Prostate gland (tissue), 2 donors: ENCODE data around the gene LMCD1. TPM values are rescaled to one million over a fixed set of nuclear protein-coding genes. Genes with fewer than 3 reads are reported as not detected.

Experiments
- DNase-seq: peaks from one replicate; pipeline ENCODE4 v3.0.0-alpha.2; 2019; ENCODE audit warnings: low spot score
- H3K27ac ChIP-seq, 2 donors: fragments of 200-600 bp; sonication (generic); 2 replicates each; pipeline ENCODE4 v1.5.1; 2017 to 2019
- H3K27me3 ChIP-seq: fragments of 200-600 bp; sonication (generic); replicated peaks from 2 replicates; pipeline ENCODE4 v1.5.1; 2019; ENCODE audit not compliant: insufficient read depth
- H3K36me3 ChIP-seq, 2 donors: fragments of 200-600 bp; sonication (generic); 1 replicate in 1 of 2; 2 replicates in 1 of 2; pipeline versions ENCODE4 v1.5.1 to v1.8.1; 2017 to 2019
- H3K4me1 ChIP-seq: fragments of 200-600 bp; sonication (generic); replicated peaks from 2 replicates; pipeline ENCODE4 v1.5.1; 2019
- H3K4me3 ChIP-seq, 2 donors: fragments of 200-600 bp; sonication (generic); 2 replicates each; pipeline ENCODE4 v1.5.1; 2017 to 2019
- H3K9me3 ChIP-seq: fragments of 200-600 bp; sonication (generic); 2 replicates; pipeline ENCODE4 v1.5.1; 2017
- POLR2A ChIP-seq: fragments of 450-650 bp; IDR thresholded peaks from one replicate; pipeline ENCODE4 v1.6.1; 2016; ENCODE audit warnings: antibody characterized with exemption, mild to moderate bottlenecking
- POLR2AphosphoS5 ChIP-seq: sonication (generic); formaldehyde crosslinking; IDR thresholded peaks from one replicate; pipeline ENCODE4 v1.6.1; 2017; ENCODE audit warnings: antibody characterized with exemption
- WGBS: methylation state at CpG from one replicate; pipeline ENCODE4 v1.1.5; 2018; 5-methylcytosine and 5-hydroxymethylcytosine counted together
- intact Hi-C: fragments of 100-400 bp; cut with DNase I; formaldehyde crosslinking; loops from one replicate; pipeline ENCODE4 v1.14.2; 2022
- total RNA-seq, 2 donors: library from RNA; depleted of rRNA; stranded (reverse); fragments of >200 nt; gene quantifications; one replicate each; pipeline ENCODE4 v1.1.0, GENCODE V29; 2016
- TF ChIP-seq, protein P1 (sequence below), 4 experiments: fragments of 200-600 bp in 2 of 4; fragments of 450-650 bp in 2 of 4; sonication (generic) in 2 of 4; IDR thresholded peaks; 1 replicate in 3 of 4; 2 replicates in 1 of 4; pipeline ENCODE4 v1.5.1; 2016 to 2019; ENCODE audit warnings: antibody characterized with exemption in 4 of 4, mild to moderate bottlenecking in 2 of 4, moderate library complexity in 2 of 4

The LMCD1 gene
- total RNA-seq, 2 donors from 2014 or later = 73.0 to 144 TPM

DNA sequence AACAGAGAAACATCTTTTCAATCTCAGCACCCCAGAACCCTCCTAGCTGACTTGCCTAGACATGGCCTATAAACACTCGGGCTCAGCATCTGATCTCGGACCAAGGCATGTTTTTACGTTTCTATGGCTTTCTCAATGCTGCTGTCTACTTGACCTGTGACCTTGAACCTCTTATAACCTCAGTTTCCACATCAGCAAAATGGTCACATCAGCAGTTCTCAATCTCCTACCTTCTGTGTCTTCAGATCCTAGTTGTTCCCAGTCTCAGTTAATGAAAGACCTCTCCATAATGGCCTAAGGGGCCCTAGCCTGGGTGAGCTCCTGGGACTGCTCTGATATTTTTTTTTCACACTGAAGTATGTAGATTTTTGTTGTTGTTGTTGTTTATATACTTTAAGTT is 103.4 kb downstream of the LMCD1 start:
- Histone ChIP-seq H3K4me1 (no peaks in the 10 kb centered on the region), H3K27me3 (no peaks in the 10 kb centered on the region), H3K27ac (no peak overlapping the region), H3K36me3 (no peaks in the 10 kb centered on the region), H3K4me3 (no peak overlapping the region), H3K9me3 (no peaks in the 10 kb centered on the region)
- 94% methylated on average over 3 of the region's 3 CpGs for WGBS
- no peak for DNase-seq
- intact Hi-C loops = loop anchor here (5.0 kb wide), 1 partner anchor 163 kb away; no protein-coding TSS in a partner anchor
- no peak for TF ChIP-seq POLR2AphosphoS5
- TF ChIP-seq POLR2A = no peak
- TF ChIP-seq, protein P1, sequence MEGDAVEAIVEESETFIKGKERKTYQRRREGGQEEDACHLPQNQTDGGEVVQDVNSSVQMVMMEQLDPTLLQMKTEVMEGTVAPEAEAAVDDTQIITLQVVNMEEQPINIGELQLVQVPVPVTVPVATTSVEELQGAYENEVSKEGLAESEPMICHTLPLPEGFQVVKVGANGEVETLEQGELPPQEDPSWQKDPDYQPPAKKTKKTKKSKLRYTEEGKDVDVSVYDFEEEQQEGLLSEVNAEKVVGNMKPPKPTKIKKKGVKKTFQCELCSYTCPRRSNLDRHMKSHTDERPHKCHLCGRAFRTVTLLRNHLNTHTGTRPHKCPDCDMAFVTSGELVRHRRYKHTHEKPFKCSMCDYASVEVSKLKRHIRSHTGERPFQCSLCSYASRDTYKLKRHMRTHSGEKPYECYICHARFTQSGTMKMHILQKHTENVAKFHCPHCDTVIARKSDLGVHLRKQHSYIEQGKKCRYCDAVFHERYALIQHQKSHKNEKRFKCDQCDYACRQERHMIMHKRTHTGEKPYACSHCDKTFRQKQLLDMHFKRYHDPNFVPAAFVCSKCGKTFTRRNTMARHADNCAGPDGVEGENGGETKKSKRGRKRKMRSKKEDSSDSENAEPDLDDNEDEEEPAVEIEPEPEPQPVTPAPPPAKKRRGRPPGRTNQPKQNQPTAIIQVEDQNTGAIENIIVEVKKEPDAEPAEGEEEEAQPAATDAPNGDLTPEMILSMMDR (IDR thresholded peaks at IDR 0.05) = no peak

DNA sequence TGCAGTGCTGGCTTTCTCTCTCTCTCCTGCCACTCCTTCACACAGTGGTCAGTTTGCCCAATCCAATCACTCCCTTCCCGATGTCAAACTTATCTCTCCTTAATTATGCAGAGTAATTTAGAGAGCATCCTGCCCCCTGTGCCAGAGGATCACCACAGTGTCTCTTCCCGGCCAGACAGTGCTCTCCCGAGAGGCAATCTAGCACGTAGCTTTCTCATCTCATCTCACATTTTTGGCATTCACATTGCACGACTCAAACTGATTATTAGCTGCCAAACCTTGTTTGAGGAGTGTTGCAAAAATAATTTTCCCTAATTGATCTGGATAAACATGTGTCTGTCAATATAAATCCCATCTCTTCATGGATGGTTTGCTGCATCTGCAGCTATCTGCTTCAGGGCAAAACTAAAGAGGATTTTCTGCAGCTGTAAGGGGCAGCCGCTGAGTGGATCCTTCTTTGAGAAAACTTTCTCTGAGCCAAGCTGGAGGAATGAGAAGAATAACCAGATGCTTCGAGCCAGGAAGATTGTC is 105.1 kb downstream of the LMCD1 start:
- Histone ChIP-seq H3K27me3 (no peaks in the 10 kb centered on the region), H3K4me3 (no peak overlapping the region), H3K9me3 (no peaks in the 10 kb centered on the region), H3K36me3 (no peaks in the 10 kb centered on the region), H3K4me1 (no peaks in the 10 kb centered on the region), H3K27ac (no peak overlapping the region)
- intact Hi-C loops = loop anchor here (5.0 kb wide), 1 partner anchor 164 kb away; no protein-coding TSS in a partner anchor
- TF ChIP-seq POLR2A (no peak), POLR2AphosphoS5 (no peak)
- TF ChIP-seq, protein P1 (IDR thresholded peaks at IDR 0.05) = no peak
- no peak for DNase-seq
- WGBS = 50% methylated on average over 7 of the region's 7 CpGs

DNA sequence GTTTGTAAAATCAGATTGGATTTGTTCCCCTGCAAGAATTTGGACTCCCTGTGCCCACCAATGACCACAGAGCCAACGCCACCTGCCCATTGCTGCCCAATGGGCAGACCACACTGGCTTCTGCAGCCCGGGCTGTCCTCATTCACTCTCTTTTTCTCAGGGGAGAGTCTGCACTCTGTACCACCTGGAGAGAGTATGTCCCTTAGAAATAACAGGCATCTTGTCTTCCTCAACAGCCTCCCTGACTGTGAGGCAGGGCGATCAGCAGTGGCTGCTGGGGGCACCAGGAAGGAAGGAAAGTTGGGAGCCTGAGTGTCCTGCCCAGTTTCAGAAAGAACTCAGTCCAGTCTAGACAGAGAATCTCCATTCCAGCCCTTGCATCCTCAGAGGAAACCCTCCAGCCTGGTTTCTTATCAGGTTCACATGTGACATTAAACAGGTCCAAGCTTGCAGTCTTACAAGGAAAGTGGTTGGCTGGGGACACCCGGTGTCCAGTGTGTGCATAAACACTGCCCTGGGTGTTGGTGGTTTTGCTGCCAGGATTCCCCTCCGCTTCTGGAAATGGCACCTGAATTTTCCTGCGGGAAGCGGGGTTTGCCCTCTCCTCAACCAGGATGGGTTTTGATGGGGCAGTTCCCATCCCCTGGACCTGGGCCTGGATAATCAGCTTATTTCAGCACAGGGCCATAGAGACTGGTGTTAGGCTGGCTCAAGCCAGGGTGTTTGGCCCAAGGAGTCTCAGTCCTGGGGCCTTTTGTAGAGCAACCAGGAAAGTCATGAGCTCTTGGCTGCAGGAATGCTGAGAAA is 105.8 kb downstream of the LMCD1 start:
- no peak overlapping the region for H3K4me3 ChIP-seq
- no peaks in the 10 kb centered on the region for H3K9me3 ChIP-seq
- intact Hi-C loops = loop anchor here (5.0 kb wide), 1 partner anchor 165 kb away; no protein-coding TSS in a partner anchor
- TF ChIP-seq POLR2A (no peak), POLR2AphosphoS5 (peak; percentile 81)
- TF ChIP-seq, protein P1 (IDR thresholded peaks at IDR 0.05) = peak in 3 of 4 experiments; percentile 63 to 83 (median 79)
- H3K36me3 ChIP-seq = no peaks in the 10 kb centered on the region
- no peaks in the 10 kb centered on the region for H3K27me3 ChIP-seq
- no peaks in the 10 kb centered on the region for H3K4me1 ChIP-seq
- 46% methylated on average over 7 of the region's 7 CpGs for WGBS
- DNase-seq = peak; percentile 73
- no peak overlapping the region for H3K27ac ChIP-seq

DNA sequence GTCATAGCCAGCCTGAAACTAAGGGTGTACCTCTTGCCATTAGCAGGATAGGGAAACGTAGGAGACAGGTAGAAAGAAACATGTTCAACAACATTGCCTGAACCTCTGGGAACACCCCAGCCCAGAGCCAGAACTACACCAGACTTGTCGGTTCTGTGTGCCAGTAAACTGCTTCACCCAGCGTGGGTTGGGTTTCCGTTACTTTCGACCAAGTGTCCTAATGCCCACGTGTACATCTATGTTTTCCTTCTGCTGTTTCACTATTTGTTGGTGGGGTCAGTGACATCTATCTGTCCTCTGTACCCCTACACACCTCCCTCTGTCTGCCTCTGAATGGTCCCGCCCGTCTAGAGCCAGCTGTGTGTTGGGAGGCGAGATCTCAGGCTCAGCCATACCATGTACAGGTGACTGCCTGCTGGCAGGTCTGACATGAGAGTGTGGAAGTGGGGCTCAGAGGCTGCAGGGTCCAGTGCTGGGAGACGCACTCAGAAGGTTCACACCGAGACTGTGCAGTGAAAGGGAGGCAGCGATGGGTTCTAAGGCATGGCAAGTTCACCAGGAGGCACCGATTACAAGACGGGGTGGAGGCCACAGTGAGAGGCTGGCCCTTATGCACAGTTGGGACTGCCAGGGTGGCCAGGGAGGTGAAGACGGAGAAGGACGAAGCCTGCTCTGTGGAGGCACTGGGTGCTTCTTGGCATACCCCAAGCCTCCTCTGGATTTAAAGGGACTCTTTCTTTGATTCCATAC is 106.6 kb downstream of the LMCD1 start:
- H3K27ac ChIP-seq = no peak overlapping the region
- no peaks in the 10 kb centered on the region for H3K4me1 ChIP-seq
- no peak for TF ChIP-seq POLR2A
- no peak for TF ChIP-seq POLR2AphosphoS5
- TF ChIP-seq, protein P1 (IDR thresholded peaks at IDR 0.05) = no peak
- H3K27me3 ChIP-seq = no peaks in the 10 kb centered on the region
- intact Hi-C loops = loop anchor here (5.0 kb wide), 1 partner anchor 166 kb away; no protein-coding TSS in a partner anchor
- no peak overlapping the region for H3K4me3 ChIP-seq
- DNase-seq = no peak
- WGBS = 90% methylated on average over 16 of the region's 16 CpGs
- no peaks in the 10 kb centered on the region for H3K36me3 ChIP-seq
- no peaks in the 10 kb centered on the region for H3K9me3 ChIP-seq
